Neuronal stem cell (in vitro differentiated cells): ENCODE results near the gene MPPED2.
A peak's percentile ranks its signal among the peaks of the same experiment; 100 is the strongest.

ENCODE experiments used
- DNase-seq: peaks from one replicate; pipeline ENCODE4 v3.0.0-alpha.2; 2013; ENCODE audit warnings: low spot score
- H2AFZ ChIP-seq: one replicate; pipeline ENCODE4 v1.6.1; 2013; ENCODE audit warnings: mild to moderate bottlenecking, low read length, inconsistent platforms
- H2AK5ac ChIP-seq: 2 replicates; pipeline ENCODE4 v1.6.1; 2013; ENCODE audit warnings: low read depth, mild to moderate bottlenecking, inconsistent platforms, low read length, moderate library complexity, mixed read lengths
- H2BK120ac ChIP-seq: 2 replicates; pipeline ENCODE4 v1.6.1; 2013; ENCODE audit warnings: low read depth, mild to moderate bottlenecking, inconsistent platforms, low read length, moderate library complexity, mixed read lengths
- H2BK12ac ChIP-seq: one replicate; pipeline ENCODE4 v1.6.1; 2013; ENCODE audit warnings: low read length, inconsistent platforms
- H2BK15ac ChIP-seq: 2 replicates; pipeline ENCODE4 v1.6.1; 2013; ENCODE audit warnings: mild to moderate bottlenecking, low read length, inconsistent platforms, mixed read lengths
- H2BK5ac ChIP-seq: one replicate; pipeline ENCODE4 v1.6.1; 2013; ENCODE audit warnings: inconsistent platforms, mild to moderate bottlenecking, low read length, moderate library complexity
- H3K14ac ChIP-seq: one replicate; pipeline ENCODE4 v1.6.1; 2013; ENCODE audit warnings: low read length, inconsistent platforms
- H3K18ac ChIP-seq: 2 replicates; pipeline ENCODE4 v1.6.1; 2013; ENCODE audit warnings: low read length, inconsistent platforms
- H3K23ac ChIP-seq: 2 replicates; pipeline ENCODE4 v1.6.1; 2013; ENCODE audit warnings: low read depth, mild to moderate bottlenecking, mixed read lengths, low read length, inconsistent platforms; ENCODE audit not compliant: poor library complexity
- H3K27ac ChIP-seq: replicated peaks from 3 replicates; pipeline ENCODE4 v1.5.1; 2013; ENCODE audit warnings: low read length, inconsistent platforms
- H3K27me3 ChIP-seq, 3 experiments: 2 replicates each; pipeline ENCODE4 v1.6.1; 2013; ENCODE audit warnings: low read length in 3 of 3, mild to moderate bottlenecking in 2 of 3, inconsistent platforms in 1 of 3, low read depth in 1 of 3, mixed read lengths in 1 of 3, moderate library complexity in 1 of 3; ENCODE audit not compliant: control insufficient read depth in 3 of 3, insufficient read depth in 3 of 3
- H3K36me3 ChIP-seq, 2 donors: replicated peaks in 1 of 2; 2 replicates each; pipeline ENCODE4 v1.6.1; 2013; ENCODE audit warnings: low read length in 2 of 2; ENCODE audit not compliant: control insufficient read depth in 2 of 2, insufficient read depth in 2 of 2
- H3K4ac ChIP-seq: 2 replicates; pipeline ENCODE4 v1.6.1; 2013; ENCODE audit warnings: inconsistent platforms, mild to moderate bottlenecking, low read length, moderate library complexity
- H3K4me1 ChIP-seq, 2 donors: 1 replicate in 1 of 2; 2 replicates in 1 of 2; pipeline ENCODE4 v1.6.1; 2013; ENCODE audit warnings: low read length in 2 of 2, low read depth in 1 of 2; ENCODE audit not compliant: control insufficient read depth in 2 of 2, insufficient read depth in 1 of 2
- H3K4me2 ChIP-seq: one replicate; pipeline ENCODE4 v1.6.1; 2013; ENCODE audit warnings: mild to moderate bottlenecking, low read length, inconsistent platforms; ENCODE audit not compliant: insufficient read depth, poor library complexity, severe bottlenecking
- H3K4me3 ChIP-seq, 2 donors: 2 replicates each; pipeline ENCODE4 v1.5.1; 2013; ENCODE audit warnings: low read length in 2 of 2, mild to moderate bottlenecking in 2 of 2, inconsistent platforms in 1 of 2, moderate library complexity in 1 of 2
- H3K79me1 ChIP-seq: one replicate; pipeline ENCODE4 v1.6.1; 2013; ENCODE audit warnings: low read depth, mild to moderate bottlenecking, inconsistent platforms, low read length, moderate library complexity
- H3K9ac ChIP-seq: one replicate; pipeline ENCODE4 v1.6.1; 2013; ENCODE audit warnings: mild to moderate bottlenecking, low read depth, low read length, inconsistent platforms; ENCODE audit not compliant: poor library complexity
- H3K9me3 ChIP-seq, 2 donors: replicated peaks in 1 of 2; 2 replicates each; pipeline versions ENCODE3 to v1.6.1; 2013; ENCODE audit warnings: low read length in 2 of 2, mild to moderate bottlenecking in 2 of 2, inconsistent platforms in 1 of 2, low read depth in 1 of 2, mixed read lengths in 1 of 2, moderate library complexity in 1 of 2; ENCODE audit not compliant: control insufficient read depth in 2 of 2, insufficient read depth in 1 of 2
- H4K8ac ChIP-seq: one replicate; pipeline ENCODE4 v1.6.1; 2013; ENCODE audit warnings: low read depth, mild to moderate bottlenecking, inconsistent platforms, low read length, moderate library complexity
- H4K91ac ChIP-seq: one replicate; pipeline ENCODE4 v1.6.1; 2013; ENCODE audit warnings: low read length, low read depth, mild to moderate bottlenecking, inconsistent platforms; ENCODE audit not compliant: poor library complexity
- WGBS, 2 donors: extraction: QIAGEN DNeasy Blood & Tissue Kit; methylation state at CpG; one replicate each; pipeline ENCODE4 v1.1.7; 2013; ENCODE audit warnings: missing lambda C conversion rate in 2 of 2, mixed read lengths in 1 of 2; ENCODE audit not compliant: insufficient read length in 2 of 2, insufficient replicate concordance in 1 of 2; ENCODE audit errors: extremely low coverage in 2 of 2; 5-methylcytosine and 5-hydroxymethylcytosine counted together

The MPPED2 gene

DNA sequence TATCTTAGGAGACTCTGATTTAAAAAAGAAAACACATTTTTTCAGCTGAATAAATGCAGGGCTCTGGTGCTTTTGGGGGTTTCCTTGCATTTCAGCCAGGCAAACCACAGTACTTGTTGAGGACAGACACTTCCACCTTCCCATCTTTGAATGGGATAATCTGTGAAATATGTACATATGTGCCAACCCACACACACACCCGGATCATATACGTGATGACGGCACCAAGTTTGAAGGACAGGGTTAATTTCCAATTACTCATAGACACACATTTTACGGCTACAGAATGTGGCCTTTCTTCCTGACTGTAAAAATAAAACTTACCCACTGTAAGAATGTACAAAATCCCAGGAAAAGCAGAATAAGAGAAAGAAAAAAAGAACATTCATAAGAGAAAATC, 104.4 kb downstream of the MPPED2 start:
- no peaks in the 10 kb centered on the region for H3K79me1 ChIP-seq
- no peak overlapping the region for H2BK5ac ChIP-seq
- H3K36me3 ChIP-seq: no peaks in the 10 kb centered on the region
- no peak overlapping the region for H3K27ac ChIP-seq
- H3K4ac ChIP-seq: no peak overlapping the region
- no peak overlapping the region for H2AFZ ChIP-seq
- H3K14ac ChIP-seq: no peak overlapping the region
- no peaks in the 10 kb centered on the region for H3K27me3 ChIP-seq
- no peak overlapping the region for H2BK12ac ChIP-seq
- no CpG with 5 or more reads among the region's 4 CpGs for WGBS, 2 donors
- no peaks in the 10 kb centered on the region for H3K9me3 ChIP-seq
- H2BK15ac ChIP-seq: no peak overlapping the region
- DNase-seq: no peak
- H3K4me3 ChIP-seq: no peak overlapping the region
- H3K4me1 ChIP-seq: peaks cover 0 to 7% of the 10 kb centered on the region in 2 donors
- no peak overlapping the region for H2AK5ac ChIP-seq
- H2BK120ac ChIP-seq: no peak overlapping the region
- H4K8ac ChIP-seq: no peak overlapping the region
- H3K4me2 ChIP-seq: no peak overlapping the region
- H4K91ac ChIP-seq: no peak overlapping the region
- H3K18ac ChIP-seq: no peak overlapping the region
- H3K9ac ChIP-seq: no peak overlapping the region
- H3K23ac ChIP-seq: no peak overlapping the region

DNA sequence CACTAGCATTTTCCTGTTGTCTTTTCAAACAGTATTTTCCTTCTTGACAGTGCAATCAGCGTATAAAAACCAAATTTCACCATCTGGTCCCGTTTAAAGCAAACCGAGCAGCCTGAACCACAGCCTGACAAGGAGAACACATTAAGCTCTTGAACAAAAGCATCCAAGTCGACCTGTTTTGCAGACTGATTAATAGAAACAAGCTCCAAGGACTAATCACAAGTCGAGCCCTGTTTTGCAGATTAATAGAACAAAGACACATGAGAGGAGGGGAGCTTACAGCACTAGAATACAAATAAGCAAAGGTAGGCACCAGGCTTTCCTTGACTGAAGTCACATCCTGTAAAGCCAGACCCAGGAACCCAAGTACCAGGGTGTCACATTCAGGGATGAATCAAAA, 104.8 kb downstream of the MPPED2 start:
- Histone ChIP-seq H3K9me3 (no peaks in the 10 kb centered on the region), H3K4ac (no peak overlapping the region), H2BK120ac (no peak overlapping the region), H4K91ac (no peak overlapping the region), H3K36me3 (no peaks in the 10 kb centered on the region), H3K79me1 (no peaks in the 10 kb centered on the region), H4K8ac (no peak overlapping the region), H2AK5ac (no peak overlapping the region), H3K4me2 (no peak overlapping the region), H3K27me3 (no peaks in the 10 kb centered on the region), H3K9ac (no peak overlapping the region), H3K27ac (no peak overlapping the region), H3K4me1 (peaks cover 0 to 7% of the 10 kb centered on the region in 2 donors), H2AFZ (no peak overlapping the region), H2BK12ac (no peak overlapping the region), H3K4me3 (no peak overlapping the region), H3K14ac (no peak overlapping the region), H3K23ac (no peak overlapping the region), H2BK15ac (no peak overlapping the region), H3K18ac (no peak overlapping the region), H2BK5ac (no peak overlapping the region)
- WGBS, 2 donors: no CpG with 5 or more reads among the region's 5 CpGs
- peak; percentile 18 for DNase-seq

GRCh38 chr11:30479899-30480298, 106.3 kb downstream of the MPPED2 start:
- Histone ChIP-seq H3K9ac (no peak overlapping the region), H3K23ac (no peak overlapping the region), H3K36me3 (no peaks in the 10 kb centered on the region), H3K14ac (no peak overlapping the region), H3K18ac (no peak overlapping the region), H4K8ac (no peak overlapping the region), H3K9me3 (no peaks in the 10 kb centered on the region), H2BK15ac (no peak overlapping the region), H2BK5ac (no peak overlapping the region), H3K4me1 (peaks cover 0 to 7% of the 10 kb centered on the region in 2 donors), H3K4me3 (no peak overlapping the region), H2AK5ac (no peak overlapping the region), H2AFZ (no peak overlapping the region), H4K91ac (no peak overlapping the region), H3K27ac (no peak overlapping the region), H2BK120ac (no peak overlapping the region), H3K27me3 (no peaks in the 10 kb centered on the region), H3K79me1 (no peaks in the 10 kb centered on the region), H3K4ac (no peak overlapping the region), H2BK12ac (no peak overlapping the region), H3K4me2 (no peak overlapping the region)
- DNase-seq: peak; percentile 75
- WGBS, 2 donors: no CpG with 5 or more reads among the region's 4 CpGs

GRCh38 chr11:30478923-30479322, 107.2 kb downstream of the MPPED2 start:
- Histone ChIP-seq H3K4me1 (peaks cover 0 to 7% of the 10 kb centered on the region in 2 donors), H3K4me3 (no peak overlapping the region), H3K36me3 (no peaks in the 10 kb centered on the region), H3K4ac (no peak overlapping the region), H3K4me2 (no peak overlapping the region), H3K23ac (no peak overlapping the region), H3K9me3 (no peaks in the 10 kb centered on the region), H2AFZ (no peak overlapping the region), H2BK120ac (no peak overlapping the region), H4K91ac (no peak overlapping the region), H4K8ac (no peak overlapping the region), H3K18ac (no peak overlapping the region), H3K27ac (no peak overlapping the region), H3K79me1 (no peaks in the 10 kb centered on the region), H3K27me3 (no peaks in the 10 kb centered on the region), H2BK5ac (no peak overlapping the region), H2BK15ac (no peak overlapping the region), H2AK5ac (no peak overlapping the region), H2BK12ac (no peak overlapping the region), H3K9ac (no peak overlapping the region), H3K14ac (no peak overlapping the region)
- WGBS, 2 donors: no CpG with 5 or more reads among the region's 3 CpGs
- DNase-seq: no peak
